Keratinocyte (primary cell): ENCODE results near the gene GLCE. TPM values are rescaled to one million over a fixed set of nuclear protein-coding genes. Genes with fewer than 3 reads are reported as not detected.
A peak's percentile ranks its signal among the peaks of the same experiment; 100 is the strongest.

Experiments
- DNase-seq: peaks from one replicate; pipeline ENCODE4 v3.0.0-alpha.2; 2011; ENCODE audit warnings: low read depth, missing footprints, low spot score
- FAIRE-seq: peaks from 2 replicates; lab custom pipeline; 2011; peaks lifted over from hg19 to GRCh38; lab: Jason Lieb, UNC
- H2AFZ ChIP-seq: 2 replicates; pipeline ENCODE4 v1.6.0; 2012; ENCODE audit warnings: low read length, control low read depth, inconsistent platforms; ENCODE audit not compliant: control insufficient read depth
- H3K27ac ChIP-seq: 2 replicates; pipeline ENCODE4 v1.5.1; 2011; ENCODE audit warnings: low read length; ENCODE audit not compliant: control insufficient read depth, insufficient read depth
- H3K27me3 ChIP-seq: 3 replicates; pipeline ENCODE4 v1.6.0; 2011; ENCODE audit warnings: low read length; ENCODE audit not compliant: control insufficient read depth, insufficient read depth; ENCODE audit errors: extremely low read depth
- H3K36me3 ChIP-seq, 2 experiments: 2 replicates in 1 of 2; 3 replicates in 1 of 2; pipeline ENCODE4 v1.5.1; 2011; ENCODE audit warnings: low read length in 2 of 2, mild to moderate bottlenecking in 1 of 2; ENCODE audit not compliant: control insufficient read depth in 2 of 2, insufficient read depth in 2 of 2; ENCODE audit errors: extremely low read depth in 1 of 2
- H3K4me1 ChIP-seq: 3 replicates; pipeline ENCODE4 v1.5.1; 2011; ENCODE audit warnings: low read length; ENCODE audit not compliant: control insufficient read depth, insufficient read depth; ENCODE audit errors: extremely low read depth
- H3K4me2 ChIP-seq: 3 replicates; pipeline ENCODE4 v1.6.0; 2011; ENCODE audit warnings: low read depth, low read length; ENCODE audit not compliant: control insufficient read depth, insufficient read depth; ENCODE audit errors: extremely low read depth
- H3K4me3 ChIP-seq, 3 experiments: fragments of 200-600 bp in 1 of 3; sonication (generic) in 1 of 3; 2 replicates in 2 of 3; 3 replicates in 1 of 3; pipeline ENCODE4 v1.5.1; 2011 to 2016; ENCODE audit warnings: low read length in 3 of 3, mild to moderate bottlenecking in 3 of 3, control low read depth in 2 of 3, inconsistent platforms in 1 of 3, low read depth in 1 of 3, mixed read lengths in 1 of 3, mixed run types in 1 of 3, moderate library complexity in 1 of 3; ENCODE audit not compliant: control insufficient read depth in 2 of 3, insufficient read depth in 2 of 3; ENCODE audit errors: extremely low read depth in 1 of 3
- H3K79me2 ChIP-seq: 2 replicates; pipeline ENCODE4 v1.6.0; 2012; ENCODE audit warnings: low read length; ENCODE audit not compliant: control insufficient read depth, insufficient read depth
- H3K9ac ChIP-seq: 3 replicates; pipeline ENCODE4 v1.6.0; 2011; ENCODE audit warnings: low read length; ENCODE audit not compliant: control insufficient read depth, insufficient read depth; ENCODE audit errors: extremely low read depth
- H3K9me1 ChIP-seq: 3 replicates; pipeline ENCODE4 v1.6.0; 2011; ENCODE audit warnings: low read length; ENCODE audit not compliant: control insufficient read depth, insufficient read depth; ENCODE audit errors: extremely low read depth
- H3K9me3 ChIP-seq: 2 replicates; pipeline ENCODE4 v1.5.1; 2012; ENCODE audit warnings: low read depth, low read length; ENCODE audit not compliant: control insufficient read depth
- H4K20me1 ChIP-seq: 3 replicates; pipeline ENCODE4 v1.6.0; 2011; ENCODE audit warnings: low read length; ENCODE audit not compliant: control insufficient read depth, insufficient read depth; ENCODE audit errors: extremely low read depth
- CTCF ChIP-seq, 3 experiments: IDR thresholded peaks in 1 of 3; conservative IDR thresholded peaks in 1 of 3; optimal IDR thresholded peaks in 1 of 3; 2 replicates in 2 of 3; 3 replicates in 1 of 3; pipeline versions ENCODE3 to v1.5.1; 2011; ENCODE audit warnings: low read length in 3 of 3, mild to moderate bottlenecking in 3 of 3, moderate library complexity in 2 of 3, control low read depth in 1 of 3, inconsistent platforms in 1 of 3; ENCODE audit not compliant: insufficient read depth in 2 of 3; ENCODE audit errors: extremely low read depth in 1 of 3
- EZH2 ChIP-seq: IDR thresholded peaks from one replicate; pipeline ENCODE4 v1.6.1; 2012; ENCODE audit warnings: inconsistent platforms, mild to moderate bottlenecking, low read length, moderate library complexity
- dilution Hi-C: fragments of 300-500 bp; cut with MboI; formaldehyde crosslinking; loops from one replicate; pipeline ENCODE4 v1.7.0; 2020; ENCODE audit warnings: low sequenced_read_pairs; ENCODE audit not compliant: extremely low pct_ligation_motif_present
- polyA plus RNA-seq, 5 experiments: library from polyadenylated mRNA; depleted of rRNA in 3 of 5; stranded (reverse) in 3 of 5; stranded (forward) in 1 of 5; unstranded in 1 of 5; fragments of >200 nt; gene quantifications; 1 replicate in 1 of 5; 2 replicates in 3 of 5; 3 replicates in 1 of 5; pipeline versions ENCODE4 v1.2.1 to v1.2.3, GENCODE V29; 2011 to 2012; ENCODE audit warnings: missing spikeins in 2 of 5, low read depth in 1 of 5, low replicate concordance in 1 of 5

The GLCE gene
- polyA plus RNA-seq, 1 donor (not counting 4 experiments of a cell fraction or from before 2014, with no cell fraction given): 16.3 TPM

- Histone ChIP-seq H3K9me1 (no peaks in the 10 kb centered on the region), H3K4me3 (no peak overlapping the region), H3K27ac (no peak overlapping the region), H3K9ac (no peak overlapping the region), H3K79me2 (no peaks in the 10 kb centered on the region), H4K20me1 (no peaks in the 10 kb centered on the region), H3K27me3 (peaks cover 27% of the 10 kb centered on the region), H2AFZ (no peak overlapping the region), H3K9me3 (no peaks in the 10 kb centered on the region), H3K36me3 (no peaks in the 10 kb centered on the region), H3K4me1 (no peaks in the 10 kb centered on the region), H3K4me2 (no peak overlapping the region)
- peak; percentile 46 for FAIRE-seq
- DNase-seq: no peak
- dilution Hi-C loops: no loop called here
- TF ChIP-seq CTCF (optimal IDR thresholded peaks at IDR 0.05 in 1 of 3, IDR thresholded peaks at IDR 0.05 in 1 of 3, conservative IDR thresholded peaks at IDR 0.05 in 1 of 3; ENCODE audit: extremely low read depth in 1 of 3, insufficient read depth in 2 of 3, low read length in 3 of 3): no peak
- no peak for TF ChIP-seq EZH2
Measured at GRCh38 chr15:69304182-69304545, 143.7 kb downstream of the GLCE start.

GRCh38 chr15:69305204-69305931, 144.9 kb downstream of the GLCE start:
- FAIRE-seq (no peak), DNase-seq (no peak)
- Histone ChIP-seq H3K4me2 (no peak overlapping the region), H3K36me3 (no peaks in the 10 kb centered on the region), H3K9me3 (no peaks in the 10 kb centered on the region), H2AFZ (no peak overlapping the region), H3K9ac (no peak overlapping the region), H3K4me3 (no peak overlapping the region), H3K9me1 (no peaks in the 10 kb centered on the region), H3K79me2 (no peaks in the 10 kb centered on the region), H4K20me1 (no peaks in the 10 kb centered on the region), H3K27ac (no peak overlapping the region), H3K4me1 (no peaks in the 10 kb centered on the region), H3K27me3 (peaks cover 15% of the 10 kb centered on the region)
- dilution Hi-C loops: no loop called here
- TF ChIP-seq EZH2 (no peak), CTCF (optimal IDR thresholded peaks at IDR 0.05 in 1 of 3, IDR thresholded peaks at IDR 0.05 in 1 of 3, conservative IDR thresholded peaks at IDR 0.05 in 1 of 3; ENCODE audit: extremely low read depth in 1 of 3, insufficient read depth in 2 of 3, low read length in 3 of 3) (no peak)
